Colonic mucosa (tissue), 4 donors: ENCODE results near the gene BCAN. TPM values are rescaled to one million over a fixed set of nuclear protein-coding genes. Genes with fewer than 3 reads are reported as not detected.

Experiments used
- DNase-seq: peaks from one replicate; pipeline ENCODE4 v3.0.0-alpha.2; 2020
- H3K27ac ChIP-seq: fragments of 200-600 bp; one replicate; pipeline ENCODE4 v1.8.0; 2021
- H3K27me3 ChIP-seq: fragments of 200-600 bp; one replicate; pipeline ENCODE4 v1.8.0; 2021
- H3K36me3 ChIP-seq: fragments of 200-600 bp; one replicate; pipeline ENCODE4 v1.8.0; 2021
- H3K4me1 ChIP-seq: fragments of 200-600 bp; one replicate; pipeline ENCODE4 v1.8.0; 2021; ENCODE audit warnings: mild to moderate bottlenecking
- H3K4me3 ChIP-seq: fragments of 200-600 bp; one replicate; pipeline ENCODE4 v1.8.0; 2021
- H3K9ac ChIP-seq, 2 donors: one replicate each; pipeline ENCODE4 v1.7.0; 2013; ENCODE audit warnings: control low read depth in 2 of 2, low read depth in 2 of 2, low read length in 2 of 2
- H3K9me3 ChIP-seq: fragments of 200-600 bp; one replicate; pipeline ENCODE4 v1.8.0; 2021
- CTCF ChIP-seq: fragments of 200-600 bp; IDR thresholded peaks from one replicate; pipeline ENCODE4 v1.8.0; 2022; ENCODE audit warnings: antibody characterized with exemption, mild to moderate bottlenecking
- intact Hi-C: fragments of 100-400 bp; cut with DNase I; formaldehyde crosslinking; loops from one replicate; pipeline ENCODE4 v1.14.1; 2022
- total RNA-seq, 2 donors: library from RNA; stranded (reverse); fragmentation: NEBNext Ultra II Directional in 1 of 2; extraction: Animal tissue kit (Norgen Biotek cat#: 25700) in 1 of 2; gene quantifications; one replicate each; pipeline ENCODE4 v1.2.1, GENCODE V29; 2021
- donor health status: healthy.
- donor health status: DM: no; HTN: no; CAD: no.
- donor health status: DM: no; HTN: no; CAD: no.

Gene BCAN
- total RNA-seq, 2 donors from 2014 or later: 0.37 TPM; not detected in 1

- Histone ChIP-seq H3K27ac (no peak overlapping the region), H3K9me3 (no peaks in the 10 kb centered on the region), H3K36me3 (no peaks in the 10 kb centered on the region), H3K9ac (peak overlapping the region in 1 of 2 donors; percentile 48), H3K4me3 (no peak overlapping the region), H3K27me3 (no peaks in the 10 kb centered on the region), H3K4me1 (peaks cover 27% of the 10 kb centered on the region)
- intact Hi-C loops: no loop called here
- peak; percentile 79 for DNase-seq
- TF ChIP-seq CTCF: peak; percentile 88
Measured at GRCh38 chr1:156656806-156657740, 15.2 kb downstream of the BCAN start.

- TF ChIP-seq CTCF: no peak
- intact Hi-C loops: loop anchor here (2.0 kb wide), 2 partner anchors 21 to 29 kb away; no protein-coding TSS in a partner anchor
- H3K27ac ChIP-seq: no peak overlapping the region
- no peak for DNase-seq
- H3K4me3 ChIP-seq: no peak overlapping the region
- H3K36me3 ChIP-seq: no peaks in the 10 kb centered on the region
- no peak overlapping the region for H3K9ac ChIP-seq
- no peaks in the 10 kb centered on the region for H3K9me3 ChIP-seq
- no peaks in the 10 kb centered on the region for H3K27me3 ChIP-seq
- peaks cover 27% of the 10 kb centered on the region for H3K4me1 ChIP-seq
Measured at GRCh38 chr1:156657741-156658319, 15.9 kb downstream of the BCAN start.

GRCh38 chr1:156658496-156658895 is 16.6 kb downstream of the BCAN start:
- Histone ChIP-seq H3K4me3 (no peak overlapping the region), H3K27me3 (no peaks in the 10 kb centered on the region), H3K27ac (no peak overlapping the region), H3K36me3 (no peaks in the 10 kb centered on the region), H3K9ac (no peak overlapping the region), H3K9me3 (no peaks in the 10 kb centered on the region), H3K4me1 (peaks cover 27% of the 10 kb centered on the region)
- intact Hi-C loops: loop anchor here (2.0 kb wide), 2 partner anchors 20 to 30 kb away; no protein-coding TSS in a partner anchor
- no peak for TF ChIP-seq CTCF
- DNase-seq: no peak

- no peak for TF ChIP-seq CTCF
- H3K9me3 ChIP-seq: no peaks in the 10 kb centered on the region
- no peak overlapping the region for H3K4me3 ChIP-seq
- no peaks in the 10 kb centered on the region for H3K36me3 ChIP-seq
- no peak for DNase-seq
- intact Hi-C loops: loop anchor here (2.0 kb wide), 2 partner anchors 20 to 30 kb away; no protein-coding TSS in a partner anchor
- peaks cover 27% of the 10 kb centered on the region for H3K4me1 ChIP-seq
- no peaks in the 10 kb centered on the region for H3K27me3 ChIP-seq
- H3K9ac ChIP-seq: peak overlapping the region in 1 of 2 donors; percentile 30
- peak overlapping the region; percentile 26 for H3K27ac ChIP-seq
Measured at GRCh38 chr1:156658945-156659574, 17.1 kb downstream of the BCAN start.

- peaks cover 32% of the 10 kb centered on the region for H3K4me1 ChIP-seq
- H3K9me3 ChIP-seq: no peaks in the 10 kb centered on the region
- H3K36me3 ChIP-seq: no peaks in the 10 kb centered on the region
- TF ChIP-seq CTCF: no peak
- H3K27me3 ChIP-seq: no peaks in the 10 kb centered on the region
- peak overlapping the region; percentile 26 for H3K27ac ChIP-seq
- intact Hi-C loops: loop anchor here (2.0 kb wide), 2 partner anchors 19 to 31 kb away; no protein-coding TSS in a partner anchor
- DNase-seq: no peak
- peak overlapping the region; percentile 30 for H3K4me3 ChIP-seq
- H3K9ac ChIP-seq: peak overlapping the region; percentile 48 to 59
Measured at GRCh38 chr1:156659661-156659987, 17.7 kb downstream of the BCAN start.
